ENCODE measurements around the gene UST.

Gene UST

DNA sequence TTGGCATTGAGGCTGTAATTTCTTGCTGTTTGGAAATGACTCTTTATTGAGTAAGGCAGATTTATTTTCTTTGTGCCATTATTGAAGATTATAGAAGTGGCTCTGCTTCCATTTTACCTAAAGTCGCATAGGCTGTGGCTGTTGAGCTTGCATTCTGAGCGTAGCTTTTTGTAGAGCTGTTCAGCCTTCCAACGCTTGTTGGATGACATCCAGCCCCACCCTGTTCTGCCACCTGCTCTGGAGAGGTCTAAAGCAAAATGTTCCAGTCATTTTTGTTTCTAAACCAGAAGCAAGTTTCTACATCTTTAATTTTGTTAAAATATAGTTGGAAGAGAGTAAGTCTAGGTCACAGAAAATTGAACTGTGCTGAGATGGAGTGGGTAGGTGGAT is 24.4 kb downstream of the UST start:
- no peaks in the 10 kb centered on the region for H3K9me3 ChIP-seq (ENCODE audit: control insufficient read depth, low read length)
- H3K4me2 ChIP-seq (ENCODE audit: low read length), result no peak overlapping the region
- no peak overlapping the region for H3K9ac ChIP-seq
- no peak overlapping the region for H3K4me3 ChIP-seq (ENCODE audit: low read depth, low read length)
- TF ChIP-seq CTCF (IDR thresholded peaks at IDR 0.05), result no peak
- peaks cover 2% of the 10 kb centered on the region for H3K79me2 ChIP-seq
- H3K4me1 ChIP-seq, result no peaks in the 10 kb centered on the region
- no peak overlapping the region for H2AFZ ChIP-seq
- H3K27ac ChIP-seq, result no peak overlapping the region
- no peaks in the 10 kb centered on the region for H3K36me3 ChIP-seq (ENCODE audit: control insufficient read depth, insufficient read depth, low read length)
- no peaks in the 10 kb centered on the region for H3K27me3 ChIP-seq (ENCODE audit: control insufficient read depth, insufficient read depth, low read length)

DNA sequence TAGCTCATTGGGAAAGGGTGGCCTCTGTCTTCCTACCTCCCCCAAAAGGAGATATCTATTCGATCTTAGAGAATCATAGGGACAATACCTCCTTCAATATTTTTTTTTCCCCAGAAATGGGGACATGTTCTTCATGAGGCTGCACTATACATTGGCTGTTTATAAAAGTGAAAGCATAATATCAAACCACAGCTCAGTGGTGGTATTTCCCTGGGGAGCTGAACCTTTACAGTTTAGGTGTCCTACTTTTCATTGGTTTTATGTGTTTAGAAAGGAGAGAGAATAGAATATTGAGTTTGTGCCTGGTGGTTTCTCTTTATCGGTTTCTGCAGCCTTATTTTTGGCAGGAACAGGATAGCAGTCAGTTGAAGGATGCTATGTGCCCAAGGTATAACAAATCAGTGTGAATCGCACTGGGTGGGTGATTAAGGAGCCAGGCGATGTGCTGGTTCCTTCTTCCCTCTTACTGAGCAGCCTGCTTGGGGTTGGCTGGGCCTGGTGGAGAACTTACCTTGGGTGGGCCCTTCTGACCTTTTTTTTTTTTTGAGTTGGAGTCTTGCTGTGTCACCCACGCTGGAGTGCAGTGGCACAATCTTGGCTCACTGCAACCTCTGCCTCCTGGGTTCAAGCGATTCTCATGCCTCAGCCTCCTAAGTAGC is 25.2 kb downstream of the UST start:
- Histone ChIP-seq H3K27me3 (ENCODE audit: control insufficient read depth, insufficient read depth, low read length) (no peaks in the 10 kb centered on the region), H2AFZ (no peak overlapping the region), H3K79me2 (peaks cover 2% of the 10 kb centered on the region), H3K36me3 (ENCODE audit: control insufficient read depth, insufficient read depth, low read length) (no peaks in the 10 kb centered on the region), H3K4me3 (ENCODE audit: low read depth, low read length) (no peak overlapping the region), H3K4me1 (no peaks in the 10 kb centered on the region), H3K27ac (no peak overlapping the region), H3K4me2 (ENCODE audit: low read length) (no peak overlapping the region), H3K9ac (no peak overlapping the region), H3K9me3 (ENCODE audit: control insufficient read depth, low read length) (no peaks in the 10 kb centered on the region)
- no peak for TF ChIP-seq CTCF (IDR thresholded peaks at IDR 0.05)

GRCh38 chr6:148775161-148775560 is 28.3 kb downstream of the UST start:
- H3K27ac ChIP-seq, result no peak overlapping the region
- no peak overlapping the region for H3K9ac ChIP-seq
- H3K4me2 ChIP-seq (ENCODE audit: low read length), result no peak overlapping the region
- H2AFZ ChIP-seq, result no peak overlapping the region
- H3K4me1 ChIP-seq, result no peaks in the 10 kb centered on the region
- no peak for TF ChIP-seq CTCF (IDR thresholded peaks at IDR 0.05)
- H3K79me2 ChIP-seq, result peaks cover 5% of the 10 kb centered on the region
- H3K27me3 ChIP-seq (ENCODE audit: control insufficient read depth, insufficient read depth, low read length), result no peaks in the 10 kb centered on the region
- H3K4me3 ChIP-seq (ENCODE audit: low read depth, low read length), result no peak overlapping the region
- H3K9me3 ChIP-seq (ENCODE audit: control insufficient read depth, low read length), result no peaks in the 10 kb centered on the region
- no peaks in the 10 kb centered on the region for H3K36me3 ChIP-seq (ENCODE audit: control insufficient read depth, insufficient read depth, low read length)

- no peak overlapping the region for H2AFZ ChIP-seq
These were observed 29.8 kb downstream of the UST start for GRCh38 chr6:148776321-148777308.

More at GRCh38 chr6:148776321-148777308, 29.8 kb downstream of the UST start:
- H3K36me3 ChIP-seq (ENCODE audit: control insufficient read depth, insufficient read depth, low read length), result no peaks in the 10 kb centered on the region
- H3K4me3 ChIP-seq (ENCODE audit: low read depth, low read length), result no peak overlapping the region
- H3K9me3 ChIP-seq (ENCODE audit: control insufficient read depth, low read length), result no peaks in the 10 kb centered on the region
- no peak for TF ChIP-seq CTCF (IDR thresholded peaks at IDR 0.05)
- H3K27me3 ChIP-seq (ENCODE audit: control insufficient read depth, insufficient read depth, low read length), result no peaks in the 10 kb centered on the region
- H3K79me2 ChIP-seq, result peaks cover 5% of the 10 kb centered on the region
- H3K4me2 ChIP-seq (ENCODE audit: low read length), result no peak overlapping the region
- H3K9ac ChIP-seq, result no peak overlapping the region
- H3K4me1 ChIP-seq, result no peaks in the 10 kb centered on the region
- H3K27ac ChIP-seq, result no peak overlapping the region

Data from parathyroid adenoma (tissue), 2 donors.